Mesenteric fat pad (tissue), 1 donor: ENCODE results near the gene GIMAP4. TPM values are rescaled to one million over a fixed set of nuclear protein-coding genes. Genes with fewer than 3 reads are reported as not detected.
"Not testable (repeated sequence)": the region's sequence is repeated elsewhere in the genome, so short reads cannot be mapped to it uniquely, and the experiment has no call there.

Experiments
- DNase-seq: peaks from one replicate; pipeline ENCODE4 v3.0.0-alpha.2; 2020; ENCODE audit warnings: low spot score
- long read RNA-seq: library from polyadenylated mRNA; unstranded; transcript quantifications from one replicate; pipeline ENCODE4 v2.0.0, GENCODE V29; 2020
- total RNA-seq: library from RNA; stranded (reverse); fragmentation: NEBNext Ultra II Directional; extraction: Animal tissue kit (Norgen Biotek cat#: 25700); gene quantifications from one replicate; pipeline ENCODE4 v1.2.1, GENCODE V29; 2021
- donor health status: DM: yes; HTN: yes; CAD: no.

The GIMAP4 gene
- 49.4 TPM for total RNA-seq
- long read RNA-seq, transcript GIMAP4-205 (2 exons, 858 nt) = minor isoform, 7 of 205 reads
- long read RNA-seq, transcript GIMAP4-202 (3 exons, 1,569 nt) = minor isoform, 19 of 205 reads
- long read RNA-seq, transcript GIMAP4-201 (3 exons, 2,060 nt) = major isoform, 170 of 205 reads
- long read RNA-seq, partial matches to known transcripts = 6 of 205 reads
- long read RNA-seq, other reads (novel, unspliced or antisense) = 2 of 205 reads

DNA sequence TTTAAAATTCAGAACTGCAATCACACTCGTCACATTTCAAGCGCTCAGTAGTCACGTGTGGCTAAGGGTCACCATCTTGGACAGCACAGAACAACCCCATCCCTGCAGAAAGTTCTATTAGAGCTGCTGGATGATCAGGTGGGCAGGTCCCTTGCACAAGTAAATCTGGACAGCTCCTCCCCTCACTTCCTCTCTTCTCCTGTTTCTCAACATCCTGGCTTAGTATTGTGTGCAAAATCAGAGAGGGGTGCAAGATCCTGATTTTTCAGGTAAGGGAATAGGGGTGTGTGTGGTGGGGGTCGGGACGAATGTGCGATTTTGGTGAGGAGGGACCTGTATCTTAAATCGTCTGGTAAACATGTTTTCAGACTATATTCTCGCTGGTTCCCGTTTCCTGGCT lies at the start of gene GIMAP4:
TSS of gene GIMAP4 (plus strand) at position 222 of the 400 bp plus-strand sequence. CDS start 2,512 bp downstream, outside the sequence.
- no peak for DNase-seq

DNA sequence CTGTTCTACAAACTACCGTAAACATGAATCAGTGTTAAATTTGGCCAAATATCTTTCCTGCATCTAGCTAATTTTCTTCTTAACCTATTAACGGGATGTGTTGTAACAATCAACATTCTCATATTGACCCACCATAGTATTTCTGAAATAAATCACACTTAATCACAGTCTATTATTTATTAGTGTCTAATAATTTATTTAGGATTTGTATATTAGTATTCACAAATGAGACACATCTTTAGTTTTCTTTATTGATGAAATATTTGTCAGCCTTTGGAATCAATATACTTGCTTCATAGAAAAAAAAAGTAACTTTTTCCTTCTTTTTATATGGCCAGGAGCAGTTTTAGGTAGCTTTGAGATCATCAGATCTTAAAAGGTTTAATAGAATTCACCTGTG lies 47.9 kb upstream of the GIMAP4 start:
- DNase-seq = no peak

DNA sequence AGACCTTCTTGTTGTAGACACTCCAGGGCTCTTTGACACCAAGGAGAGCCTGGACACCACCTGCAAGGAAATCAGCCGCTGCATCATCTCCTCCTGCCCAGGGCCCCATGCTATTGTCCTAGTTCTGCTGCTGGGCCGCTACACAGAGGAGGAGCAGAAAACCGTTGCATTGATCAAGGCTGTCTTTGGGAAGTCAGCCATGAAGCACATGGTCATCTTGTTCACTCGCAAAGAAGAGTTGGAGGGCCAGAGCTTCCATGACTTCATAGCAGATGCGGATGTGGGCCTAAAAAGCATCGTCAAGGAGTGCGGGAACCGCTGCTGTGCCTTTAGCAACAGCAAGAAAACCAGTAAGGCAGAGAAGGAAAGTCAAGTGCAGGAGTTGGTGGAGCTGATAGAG lies 47.0 kb upstream of the GIMAP4 start:
- DNase-seq = no peak

- not testable (repeated sequence) for DNase-seq
These were observed 44.3 kb upstream of the GIMAP4 start for GRCh38 chr7:150522931-150523330.

DNA sequence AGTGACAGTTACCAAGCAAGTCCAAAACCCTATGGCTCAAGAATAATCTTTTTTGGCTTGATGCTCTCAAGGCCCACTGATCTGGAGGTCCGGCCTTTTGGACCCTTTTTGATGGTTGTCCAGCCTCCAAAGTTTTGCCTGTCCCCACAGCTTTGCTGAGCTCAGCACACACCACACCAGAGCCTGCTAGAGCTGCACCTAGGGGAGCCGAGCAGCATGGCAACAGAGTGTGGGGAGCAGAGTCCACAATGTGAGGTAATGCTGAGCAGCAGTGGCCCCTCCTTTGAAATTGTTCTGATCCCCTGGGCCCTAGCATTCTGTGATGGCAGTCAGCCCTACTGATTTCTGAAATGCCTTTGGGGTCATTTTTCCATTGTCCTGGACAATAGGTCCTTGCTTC lies 43.2 kb upstream of the GIMAP4 start:
- DNase-seq = no peak

GRCh38 chr7:150531704-150532103 lies 35.5 kb upstream of the GIMAP4 start:
- DNase-seq = no peak

GRCh38 chr7:150538259-150538658 lies 28.9 kb upstream of the GIMAP4 start:
- no peak for DNase-seq

DNA sequence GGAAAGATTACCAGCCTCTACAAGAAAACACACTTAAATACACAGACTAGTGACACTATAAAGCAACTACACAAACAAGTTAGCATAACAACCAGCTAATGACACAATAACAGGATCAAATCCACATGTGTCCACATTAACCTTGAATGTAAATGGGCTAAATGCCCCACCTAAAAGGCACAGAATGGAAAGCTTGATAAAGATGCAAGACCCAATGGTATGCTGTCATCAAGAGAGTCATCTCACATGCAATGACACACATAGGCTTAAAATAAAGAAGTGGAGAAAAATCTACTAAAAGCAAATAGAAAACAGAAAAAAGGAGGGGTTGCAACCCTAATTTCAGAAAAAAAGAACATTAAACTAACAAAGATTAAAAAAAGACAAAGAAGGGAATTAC lies 14.0 kb upstream of the GIMAP4 start:
- no peak for DNase-seq

DNA sequence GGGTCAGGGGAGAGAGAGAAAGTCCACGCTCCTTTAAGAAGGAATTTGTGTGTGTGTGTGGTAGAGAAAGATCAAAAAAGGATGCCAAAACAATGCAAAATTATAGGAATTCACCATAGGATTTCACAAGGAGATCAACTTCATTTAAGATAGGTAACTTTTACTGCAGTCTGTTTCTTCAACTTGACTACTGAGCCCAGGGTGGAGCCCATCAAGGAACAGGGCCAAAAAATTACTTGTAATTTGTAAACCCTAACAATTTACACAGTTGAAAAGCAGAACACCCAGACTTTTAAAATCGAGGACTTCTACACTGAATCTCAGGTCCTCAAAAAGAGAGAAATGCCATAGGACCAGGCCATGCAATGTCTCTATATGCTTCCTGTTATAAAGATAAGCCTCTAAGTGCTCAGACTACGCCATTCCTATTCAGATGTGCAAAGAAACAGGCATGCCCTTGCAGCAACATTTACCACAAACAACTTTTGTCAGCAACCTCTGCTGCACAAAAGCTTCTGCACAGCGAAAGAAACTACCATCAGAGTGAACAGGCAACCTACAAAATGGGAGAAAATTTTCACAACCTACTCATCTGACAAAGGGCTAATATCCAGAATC lies 10.6 kb upstream of the GIMAP4 start:
- DNase-seq = no peak

DNA sequence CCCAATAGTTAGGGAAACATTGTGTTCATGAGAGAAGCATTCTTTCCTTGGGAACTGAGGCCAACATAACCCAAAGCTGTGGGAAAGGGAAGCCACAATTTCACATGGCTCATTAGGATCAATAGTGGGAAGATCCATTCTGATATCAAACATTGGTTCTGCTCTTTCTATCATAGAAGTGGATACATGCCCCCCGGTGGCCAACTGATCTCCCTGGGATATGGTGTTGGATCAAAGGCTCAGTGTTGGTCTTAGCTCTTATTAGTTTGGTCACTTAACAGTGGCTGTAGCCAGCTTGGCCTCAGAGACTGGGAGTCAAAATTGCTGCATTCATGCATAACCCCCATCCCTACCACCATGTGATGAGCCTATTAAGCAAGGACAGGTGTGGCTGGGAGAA lies 6.7 kb upstream of the GIMAP4 start:
- no peak for DNase-seq

- DNase-seq = no peak
These were observed 4.3 kb upstream of the GIMAP4 start for GRCh38 chr7:150562919-150563318.

DNA sequence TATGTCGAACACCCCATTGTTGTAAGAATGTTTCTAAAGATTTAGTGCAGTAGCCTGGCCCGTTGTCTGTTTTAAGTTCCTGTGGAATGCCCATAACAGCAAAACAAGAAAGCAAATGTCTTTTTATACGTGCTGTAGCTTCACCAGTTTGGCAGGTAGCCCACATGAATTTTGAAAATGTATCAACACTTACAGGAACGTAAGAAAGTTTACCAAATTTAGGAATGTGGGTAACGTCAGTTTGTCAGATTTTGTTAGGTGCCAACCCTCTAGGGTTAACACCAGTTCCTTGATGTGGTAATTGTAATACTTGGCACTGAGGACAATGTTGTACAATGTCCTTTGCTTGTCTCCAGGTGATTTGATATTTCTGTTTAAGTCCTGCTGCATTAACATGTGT lies 3.2 kb upstream of the GIMAP4 start:
- no peak for DNase-seq

DNA sequence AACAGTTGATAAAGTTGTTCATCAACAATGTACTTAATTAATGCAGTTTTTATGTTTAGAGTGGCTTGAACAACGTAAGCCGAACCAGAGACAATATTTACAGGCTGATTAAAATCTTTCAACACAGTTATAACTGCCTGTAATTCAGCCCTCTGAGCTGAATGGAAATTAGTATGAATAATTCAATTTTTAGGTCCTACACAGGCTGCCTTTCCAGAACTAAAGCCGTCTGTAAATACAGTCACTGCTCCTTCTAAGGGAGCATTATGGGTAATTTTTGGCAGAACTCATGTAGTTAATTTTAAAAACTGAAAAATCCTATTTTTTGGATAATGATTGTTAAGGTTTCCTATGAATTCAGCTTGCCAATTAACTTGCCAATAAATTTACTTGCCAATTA lies 2.6 kb upstream of the GIMAP4 start:
- no peak for DNase-seq

DNA sequence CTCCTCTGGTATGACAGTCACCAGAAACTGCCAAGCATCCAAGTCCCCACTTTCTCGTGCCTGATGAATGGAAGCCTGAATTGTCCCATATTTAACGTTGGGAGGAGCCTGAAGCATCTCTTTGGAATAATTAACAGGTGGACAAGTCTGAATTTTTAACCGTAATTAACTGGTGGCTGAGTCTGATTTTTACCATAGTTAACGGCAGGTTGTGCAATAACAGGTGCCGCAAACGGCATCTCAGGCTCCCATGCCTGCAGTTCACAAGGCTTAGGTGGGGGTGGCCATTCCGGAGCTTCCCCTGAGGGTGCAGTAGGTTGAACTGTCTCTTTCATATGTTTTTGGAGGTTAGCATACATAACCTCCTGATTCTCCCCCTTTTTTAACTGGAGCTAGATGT lies 2.0 kb upstream of the GIMAP4 start:
- no peak for DNase-seq

DNA sequence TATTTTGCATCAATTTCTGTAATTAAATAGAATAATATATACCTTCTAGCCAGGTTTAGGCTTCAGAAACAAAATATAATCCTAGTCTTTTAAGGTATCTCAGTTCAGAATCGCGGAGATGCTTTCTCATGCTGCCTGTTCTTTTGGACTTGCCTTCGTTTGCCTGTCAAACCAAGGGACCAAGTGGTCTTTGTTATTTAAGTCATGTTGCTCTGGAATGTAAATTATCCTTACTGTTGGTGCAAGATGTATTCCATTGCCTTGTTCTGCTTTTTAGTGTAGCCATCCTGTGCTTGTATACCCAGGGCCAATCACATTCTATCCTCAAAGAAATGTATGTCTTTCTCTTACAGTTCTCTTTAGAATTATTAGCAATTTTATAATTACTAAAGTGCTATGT lies 1.1 kb upstream of the GIMAP4 start:
- no peak for DNase-seq

DNA sequence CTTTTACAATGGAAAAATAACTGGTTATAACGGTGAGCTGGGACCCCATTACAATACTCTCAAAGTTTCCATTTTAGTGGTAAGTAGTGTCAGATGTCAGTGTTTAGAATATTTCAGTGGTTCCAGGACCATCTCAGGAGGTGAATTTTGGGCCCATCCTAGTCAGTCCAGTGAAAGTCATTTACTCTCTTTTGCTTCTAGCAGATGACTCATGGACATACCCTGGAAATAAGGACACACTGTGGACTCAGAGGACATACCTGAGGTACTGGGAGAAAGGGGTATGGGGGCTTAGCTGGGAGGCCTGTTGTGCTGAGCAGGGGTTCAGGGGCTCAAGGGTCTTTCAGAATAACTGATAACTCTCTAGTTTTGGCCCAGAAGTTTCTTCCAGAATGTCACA lies 618 bp upstream of the GIMAP4 start:
- DNase-seq = no peak

DNA sequence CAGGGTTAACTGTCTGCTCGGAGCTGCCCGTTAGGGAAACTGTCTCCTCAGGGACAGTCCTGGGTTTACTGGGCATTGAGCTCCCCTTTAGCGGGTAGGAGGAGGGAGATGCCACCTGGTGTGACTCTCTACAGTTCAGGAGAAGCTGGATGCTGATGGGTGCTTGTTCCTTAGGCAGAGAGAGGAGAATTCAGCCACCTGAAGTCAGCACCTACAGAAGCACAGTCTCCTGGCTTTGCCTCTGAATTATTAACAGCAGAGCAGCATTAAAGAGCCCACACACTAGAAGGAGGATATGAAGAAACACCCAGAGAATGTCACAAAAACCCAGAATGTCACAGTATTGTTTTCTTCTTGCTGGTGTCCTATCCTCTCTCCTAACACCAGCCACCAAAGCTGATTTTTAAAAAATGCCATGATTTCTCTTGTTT lies 696 bp downstream of the GIMAP4 start:
- no peak for DNase-seq

- no peak for DNase-seq
These were observed 1.5 kb downstream of the GIMAP4 start for GRCh38 chr7:150568714-150569113.

DNA sequence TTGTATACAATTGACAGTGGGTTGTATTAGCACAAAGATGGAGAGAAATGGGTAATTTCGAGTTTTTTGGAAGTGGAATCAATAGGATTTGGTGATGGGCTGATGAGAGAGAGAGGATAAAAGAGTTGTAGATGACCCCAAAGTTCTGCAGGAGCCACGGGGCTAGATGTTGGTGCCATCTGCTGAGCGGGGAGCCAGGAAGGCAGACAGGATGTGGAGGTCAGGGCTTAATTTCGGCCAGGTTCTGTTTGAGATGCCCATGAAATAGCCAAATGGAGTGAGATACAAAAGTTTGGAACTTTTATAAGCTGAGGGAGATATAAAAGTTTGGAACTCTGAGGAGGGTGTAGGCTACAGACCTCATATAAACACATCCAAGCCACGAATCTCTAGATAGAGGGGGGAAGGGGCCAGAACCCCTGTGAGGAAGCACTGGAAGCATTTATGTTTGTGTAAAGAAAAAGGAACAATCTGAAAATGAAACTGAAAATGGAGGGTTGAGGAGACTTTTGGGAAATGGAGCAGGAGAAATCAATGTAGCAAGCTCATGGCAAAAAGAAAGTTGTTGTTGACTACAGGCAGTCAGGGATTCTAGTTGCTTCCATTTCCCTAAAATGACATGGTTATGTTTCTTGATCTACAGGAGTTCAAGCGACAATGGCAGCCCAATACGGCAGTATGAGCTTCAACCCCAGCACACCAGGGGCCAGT lies 2.2 kb downstream of the GIMAP4 start:
- no peak for DNase-seq

DNA sequence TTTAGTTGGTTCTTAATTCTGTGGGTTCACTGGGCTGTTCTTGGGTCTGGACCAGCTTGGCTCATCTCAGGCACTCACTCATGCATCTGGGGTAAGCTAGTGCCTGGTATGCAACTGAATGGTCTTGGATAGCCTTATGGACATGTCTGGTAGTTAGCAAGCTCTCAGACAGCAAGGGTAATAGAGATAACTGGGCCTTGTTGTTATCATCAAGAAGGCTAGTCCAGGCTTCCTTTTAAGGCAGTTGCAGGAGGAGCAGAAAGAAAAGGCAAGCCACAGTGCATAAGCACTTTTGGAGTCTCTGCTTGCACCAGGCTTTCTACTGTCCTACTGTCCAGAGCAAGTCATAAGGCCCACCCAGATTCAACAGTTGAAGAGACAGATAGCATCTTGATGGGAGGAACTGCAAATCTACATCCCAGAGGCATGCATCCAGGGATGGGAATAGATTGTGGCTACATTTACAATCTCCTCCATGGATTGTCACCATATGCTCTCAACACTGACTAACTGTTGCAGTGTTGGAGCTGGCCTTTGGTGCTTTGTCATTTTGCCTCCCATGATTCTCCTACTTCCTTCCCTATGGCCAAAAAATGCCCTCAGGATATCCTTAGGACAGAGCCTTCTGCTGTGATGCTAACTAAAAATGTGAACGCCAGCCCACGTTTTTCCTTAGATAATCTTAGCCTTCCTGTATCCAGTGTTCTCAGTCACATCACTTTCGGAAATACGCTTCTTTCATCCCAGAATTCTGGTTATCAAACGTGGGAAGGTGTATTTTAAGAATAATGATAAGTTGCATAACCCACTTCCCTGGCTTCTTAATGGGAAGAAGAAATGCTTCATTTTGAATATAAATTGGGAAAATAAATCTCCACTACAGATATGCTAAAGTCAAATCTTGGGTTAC lies 3.6 kb downstream of the GIMAP4 start:
- DNase-seq = no peak

GRCh38 chr7:150572496-150572895 lies 5.3 kb downstream of the GIMAP4 start:
- no peak for DNase-seq
